ENCODE results near the gene TNIK. TPM values are rescaled to one million over a fixed set of nuclear protein-coding genes. Genes with fewer than 3 reads are reported as not detected.

TNIK gene
- total and polyA plus RNA-seq, 2 of the 13 experiments (the other 11 are each of a cell fraction or from before 2014, with no cell fraction given): 0.15 to 0.22 TPM

- no peaks in the 10 kb centered on the region for H3K79me2 ChIP-seq (ENCODE audit: insufficient read depth, low read length)
- TF ChIP-seq SOX6 (IDR thresholded peaks at IDR 0.05) (no peak), SOX6 (CRISPR knock-in tag; IDR thresholded peaks at IDR 0.05) (no peak), KIAA2018 (CRISPR knock-in tag; IDR thresholded peaks at IDR 0.05; ENCODE audit: borderline replicate concordance) (no peak), SMYD3 (CRISPR knock-in tag; IDR thresholded peaks at IDR 0.05) (no peak), RARA (CRISPR knock-in tag; IDR thresholded peaks at IDR 0.05) (no peak), CHD2 (IDR thresholded peaks at IDR 0.05; ENCODE audit: low read depth, low read length) (no peak), ZNF563 (CRISPR knock-in tag; IDR thresholded peaks at IDR 0.05) (no peak), SMARCC2 (IDR thresholded peaks at IDR 0.05) (no peak), SP5 (CRISPR knock-in tag; IDR thresholded peaks at IDR 0.05; ENCODE audit: borderline replicate concordance, low read depth) (no peak), MLLT10 (CRISPR knock-in tag; IDR thresholded peaks at IDR 0.05) (no peak), MATR3 (CRISPR knock-in tag; IDR thresholded peaks at IDR 0.05) (no peak), ZNF451 (CRISPR knock-in tag; IDR thresholded peaks at IDR 0.05) (no peak)
Measured at GRCh38 chr3:171396048-171396447, 64.2 kb downstream of the TNIK start.

More at GRCh38 chr3:171396048-171396447, 64.2 kb downstream of the TNIK start:
- Histone ChIP-seq H3K27ac (ENCODE audit: extremely low read length, insufficient read depth, low read length) (no peak overlapping the region), H3K4me3 (replicated peaks in 1 of 3; ENCODE audit: insufficient read depth in 1 of 3, low read depth in 2 of 3, low read length in 3 of 3) (no peak overlapping the region), H3K9ac (ENCODE audit: insufficient read depth, low read depth, low read length) (no peak overlapping the region), H3K36me3 (replicated peaks in 1 of 2; ENCODE audit: control insufficient read depth in 1 of 2, insufficient read depth in 2 of 2, low read length in 2 of 2) (no peaks in the 10 kb centered on the region), H3K4me1 (ENCODE audit: insufficient read depth, low read length) (0 out of 2 replicates have a peak, but pooled peaks cover 7% of the 10 kb centered on the region), H3K27me3 (ENCODE audit: control insufficient read depth in 1 of 2, insufficient read depth in 2 of 2, low read length in 2 of 2) (no peaks in the 10 kb centered on the region; a peak in 1 of 5 replicates), H3K9me3 (ENCODE audit: low read length) (peaks cover 8% of the 10 kb centered on the region; the same call in 1 of the 2 replicates), H4K20me1 (ENCODE audit: insufficient read depth, low read length) (no peaks in the 10 kb centered on the region), H3K4me2 (ENCODE audit: low read depth, low read length) (no peak overlapping the region), H2AFZ (ENCODE audit: low read length) (no peak overlapping the region)
- POLR2A ChIA-PET: no interaction called here
- intact Hi-C loops (cut with micrococcal nuclease; ENCODE audit: unreplicated experiment): no loop called here
- no peak for FAIRE-seq
- no peak for ATAC-seq
- DNase-seq (ENCODE audit: low spot score): peak; percentile 3
- 38% methylated on average over 3 of the region's 3 CpGs for WGBS (ENCODE audit: low lambda C conversion rate)
- CTCF ChIA-PET (ENCODE audit: low intra/inter-chr PET ratio, low total read pairs): no interaction called here
- in situ Hi-C loops (cut with HindIII; ENCODE audit: extremely low pct_ligation_motif_present, low pct_unique_long_range_greater_than_20kb): no loop called here
- BruUV-seq (replicated peaks): no TSS peak

Data from HepG2 (cell line).